CD4-positive, alpha-beta T cell (primary cell): ENCODE measurements around the gene SLC6A4. TPM values are rescaled to one million over a fixed set of nuclear protein-coding genes. Genes with fewer than 3 reads are reported as not detected.

Experiments used
- ATAC-seq: fragments of 200-7000 bp; cut with Tn5 transposase; one replicate; pipeline ENCODE4 v1.10.0; 2022; ENCODE audit warnings: mild to moderate bottlenecking; ENCODE audit not compliant: poor library complexity
- CTCF ChIA-PET: fragments of 350-600 bp; sonication (Branson Sonifier 250); formaldehyde crosslinking; loops from one replicate; lab custom pipeline; 2021; ENCODE audit warnings: antibody characterized with exemption, inconsistent platforms; lab: Charles Lee
- POLR2A ChIA-PET: fragments of 350-600 bp; sonication (Branson Sonifier 250); formaldehyde crosslinking; loops from one replicate; lab custom pipeline; 2021; ENCODE audit warnings: antibody characterized with exemption, inconsistent platforms; lab: Charles Lee
- DNase-seq, 14 experiments: peaks; one replicate each; pipeline ENCODE4 v3.0.0-alpha.2; 2013 to 2020; ENCODE audit warnings: mixed read lengths in 2 of 14
- H3K27ac ChIP-seq, 2 donors: one replicate each; pipeline versions ENCODE4 v1.5.1 to v1.7.0; 2013; ENCODE audit warnings: low read length in 2 of 2, low read depth in 1 of 2, mild to moderate bottlenecking in 1 of 2
- H3K27me3 ChIP-seq, 2 experiments: 1 replicate in 1 of 2; 2 replicates in 1 of 2; pipeline versions ENCODE4 v1.6.1 to v1.7.0; 2013; ENCODE audit warnings: low read length in 2 of 2, control low read depth in 1 of 2, mild to moderate bottlenecking in 1 of 2, moderate library complexity in 1 of 2; ENCODE audit not compliant: insufficient read depth in 2 of 2, control insufficient read depth in 1 of 2
- H3K36me3 ChIP-seq: one replicate; pipeline ENCODE4 v1.6.1; 2013; ENCODE audit warnings: low read length, control low read depth; ENCODE audit not compliant: insufficient read depth
- H3K4me1 ChIP-seq: one replicate; pipeline ENCODE4 v1.6.1; 2013; ENCODE audit warnings: low read length, control low read depth; ENCODE audit not compliant: insufficient read depth
- H3K4me3 ChIP-seq: one replicate; pipeline ENCODE4 v1.5.1; 2013; ENCODE audit warnings: mild to moderate bottlenecking, low read length, moderate library complexity
- H3K9me3 ChIP-seq, 2 experiments: 1 replicate in 1 of 2; 2 replicates in 1 of 2; pipeline versions ENCODE4 v1.6.1 to v1.7.0; 2013; ENCODE audit warnings: low read length in 2 of 2, mild to moderate bottlenecking in 2 of 2, control low read depth in 1 of 2, moderate library complexity in 1 of 2; ENCODE audit not compliant: control insufficient read depth in 1 of 2, insufficient read depth in 1 of 2
- H3K27ac Mint-ChIP-seq: one replicate; pipeline ENCODE4 v1.8.0; 2020; ENCODE audit warnings: mixed read lengths
- H3K27me3 Mint-ChIP-seq: one replicate; pipeline ENCODE4 v1.8.0; 2021; ENCODE audit warnings: mixed read lengths
- H3K36me3 Mint-ChIP-seq: one replicate; pipeline ENCODE4 v1.8.0; 2021; ENCODE audit warnings: low read depth, mixed read lengths
- H3K4me1 Mint-ChIP-seq: one replicate; pipeline ENCODE4 v1.8.0; 2021; ENCODE audit warnings: low read depth, mixed read lengths
- H3K4me3 Mint-ChIP-seq: one replicate; pipeline ENCODE4 v1.8.0; 2020; ENCODE audit warnings: mild to moderate bottlenecking, mixed read lengths
- H3K9me3 Mint-ChIP-seq: one replicate; pipeline ENCODE4 v1.8.0; 2020; ENCODE audit warnings: mixed read lengths
- CTCF ChIP-seq: fragments of 200-600 bp; IDR thresholded peaks from one replicate; pipeline ENCODE4 v1.8.0; 2022; ENCODE audit warnings: antibody characterized with exemption, mild to moderate bottlenecking
- intact Hi-C, 2 experiments: fragments of 100-400 bp; cut with DNase I in 1 of 2; cut with micrococcal nuclease in 1 of 2; formaldehyde crosslinking; loops; one replicate each; pipeline versions ENCODE4 v1.15.1 to v1.9.0; 2023 to 2025; cut with DNase I, micrococcal nuclease
- total RNA-seq, 174 experiments: library from RNA in 2 of 174; stranded (reverse) in 2 of 174; gene quantifications; one replicate each; pipeline ENCODE4 v1.2.3 and lab custom pipeline; 2021 to 2026

Gene SLC6A4
- total RNA-seq, 2 experiments from 2014 or later, result not detected

GRCh38 chr17:30186761-30187160 is 48.7 kb downstream of the SLC6A4 start:
- Mint-ChIP-seq H3K4me1 (no peaks in the 10 kb centered on the region), H3K27me3 (no peaks in the 10 kb centered on the region), H3K9me3 (no peaks in the 10 kb centered on the region), H3K4me3 (no peak overlapping the region), H3K36me3 (peaks cover 38% of the 10 kb centered on the region), H3K27ac (peak overlapping the region; percentile 19)
- POLR2A ChIA-PET, result no interaction called here
- Histone ChIP-seq H3K9me3 (no peaks in the 10 kb centered on the region), H3K4me3 (no peak overlapping the region), H3K36me3 (peaks cover 35% of the 10 kb centered on the region), H3K4me1 (no peaks in the 10 kb centered on the region), H3K27ac (no peak overlapping the region), H3K27me3 (no peaks in the 10 kb centered on the region)
- intact Hi-C loops, result no loop called here
- ATAC-seq, result no peak
- CTCF ChIA-PET, result no interaction called here
- TF ChIP-seq CTCF, result no peak
- no peak for DNase-seq

- no peak for TF ChIP-seq CTCF
- Mint-ChIP-seq H3K4me3 (no peak overlapping the region), H3K9me3 (no peaks in the 10 kb centered on the region), H3K4me1 (no peaks in the 10 kb centered on the region), H3K27ac (no peak overlapping the region), H3K27me3 (no peaks in the 10 kb centered on the region), H3K36me3 (peaks cover 91% of the 10 kb centered on the region)
- no peak overlapping the region for H3K4me3 ChIP-seq
- peaks cover 62% of the 10 kb centered on the region for H3K36me3 ChIP-seq
- no peak for ATAC-seq
- no peaks in the 10 kb centered on the region for H3K4me1 ChIP-seq
- CTCF ChIA-PET, result no interaction called here
- intact Hi-C loops, result no loop called here
- H3K9me3 ChIP-seq, result no peaks in the 10 kb centered on the region
- no peak overlapping the region for H3K27ac ChIP-seq
- no peaks in the 10 kb centered on the region for H3K27me3 ChIP-seq
- POLR2A ChIA-PET, result no interaction called here
- DNase-seq, result no peak
These were observed 58.6 kb downstream of the SLC6A4 start for GRCh38 chr17:30176855-30177254.

GRCh38 chr17:30174556-30174955 is 60.9 kb downstream of the SLC6A4 start:
- ATAC-seq (no peak), DNase-seq (no peak)
- Histone ChIP-seq H3K27ac (no peak overlapping the region), H3K4me1 (no peaks in the 10 kb centered on the region), H3K27me3 (no peaks in the 10 kb centered on the region), H3K4me3 (no peak overlapping the region), H3K36me3 (peaks cover 42% of the 10 kb centered on the region), H3K9me3 (no peaks in the 10 kb centered on the region)
- no peak for TF ChIP-seq CTCF
- Mint-ChIP-seq H3K36me3 (peaks cover 80% of the 10 kb centered on the region), H3K27ac (no peak overlapping the region), H3K4me3 (no peak overlapping the region), H3K4me1 (peaks cover 5% of the 10 kb centered on the region), H3K9me3 (no peaks in the 10 kb centered on the region), H3K27me3 (no peaks in the 10 kb centered on the region)
- POLR2A ChIA-PET, result no interaction called here
- intact Hi-C loops, result no loop called here
- CTCF ChIA-PET, result no interaction called here
